OCI-M2 (cell line): ENCODE data around the gene C2orf81.
"Not testable (repeated sequence)": the region's sequence is repeated elsewhere in the genome, so short reads cannot be mapped to it uniquely, and the experiment has no call there.

Experiments used
- DNase-seq: peaks from one replicate; lab custom pipeline; 2025; ENCODE audit not compliant: unreplicated experiment; lab: John Stamatoyannopoulos, UW

The C2orf81 gene

DNA sequence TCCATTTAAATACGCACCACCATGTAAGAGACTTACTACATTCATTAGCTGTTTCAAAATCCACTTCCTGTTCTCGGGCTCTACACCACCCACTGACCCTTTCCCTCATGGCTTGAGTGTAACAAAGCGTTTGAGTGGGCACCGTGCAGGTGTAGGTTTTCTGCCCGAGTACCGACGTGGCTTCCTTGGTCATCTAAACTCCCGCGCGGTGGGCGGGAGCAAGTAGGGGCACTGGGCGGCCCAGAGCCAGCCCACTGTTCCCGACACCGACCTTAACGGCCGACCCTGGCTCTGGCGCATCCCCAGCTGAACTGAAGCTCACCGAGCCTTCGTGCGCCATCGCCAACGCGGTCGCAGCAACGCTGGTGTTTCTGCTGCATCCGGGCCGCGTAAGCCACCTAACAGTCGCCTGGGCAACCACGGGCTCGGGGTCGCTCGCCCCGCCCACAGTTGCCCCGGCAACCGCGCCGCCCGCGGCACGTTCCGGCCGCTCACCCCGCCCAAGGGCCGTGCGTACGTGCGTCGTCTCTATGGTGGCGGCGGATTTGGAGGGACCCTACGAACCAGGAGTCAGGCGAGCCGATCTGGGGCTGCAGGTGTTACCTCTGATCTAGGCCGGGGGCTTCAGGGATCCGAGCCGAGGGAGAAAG lies at the start of gene C2orf81, which contains the start of gene WDR54:
TSS of gene C2orf81 (minus strand) at position 399 of the 650 bp plus-strand sequence. CDS start at position 340, 59 bp downstream.
TSS of gene WDR54 (plus strand) at position 510 of the 650 bp plus-strand sequence. CDS start 424 bp downstream, outside the sequence.
- DNase-seq, result no peak

DNA sequence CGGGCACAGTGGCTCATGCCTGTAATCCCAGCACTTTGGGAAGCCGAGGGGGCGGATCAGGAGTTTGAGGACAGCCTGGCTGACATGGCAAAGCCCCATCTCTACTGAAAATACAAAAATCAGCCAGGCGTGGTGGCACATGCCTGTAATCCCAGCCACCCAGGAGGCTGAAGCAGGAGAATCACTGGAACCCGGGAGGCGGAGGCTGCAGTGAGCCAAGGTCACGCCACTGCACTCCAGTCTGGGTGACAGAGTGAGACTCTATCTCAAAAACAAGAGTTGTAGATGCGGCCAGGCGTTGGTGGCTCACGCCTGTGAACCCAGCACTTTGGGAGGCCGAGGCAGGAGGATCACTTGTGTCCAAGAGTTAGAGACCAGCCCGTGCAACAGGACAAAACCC lies 49.3 kb upstream of the C2orf81 start:
- DNase-seq, result not testable (repeated sequence)

DNA sequence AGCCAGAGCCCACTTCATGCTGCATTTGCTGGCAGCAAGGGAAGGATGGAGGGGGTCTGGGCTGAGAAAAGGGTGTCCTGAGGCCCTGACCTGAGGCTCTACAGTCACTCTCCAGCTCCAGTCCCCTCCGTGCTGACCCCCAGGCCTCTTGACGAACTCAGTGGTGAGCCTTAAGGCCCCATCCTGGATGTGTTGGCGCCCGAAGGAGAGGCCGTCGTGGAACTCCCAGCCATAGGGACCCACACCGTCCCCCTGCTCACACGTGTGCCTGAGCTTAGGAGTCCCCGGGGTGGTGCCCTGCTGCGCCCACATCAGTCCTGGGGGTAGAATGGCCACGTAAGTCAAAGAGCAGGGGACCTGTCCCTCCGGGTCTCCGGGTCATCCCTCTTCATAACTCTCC lies 43.0 kb upstream of the C2orf81 start:
- no peak for DNase-seq

DNA sequence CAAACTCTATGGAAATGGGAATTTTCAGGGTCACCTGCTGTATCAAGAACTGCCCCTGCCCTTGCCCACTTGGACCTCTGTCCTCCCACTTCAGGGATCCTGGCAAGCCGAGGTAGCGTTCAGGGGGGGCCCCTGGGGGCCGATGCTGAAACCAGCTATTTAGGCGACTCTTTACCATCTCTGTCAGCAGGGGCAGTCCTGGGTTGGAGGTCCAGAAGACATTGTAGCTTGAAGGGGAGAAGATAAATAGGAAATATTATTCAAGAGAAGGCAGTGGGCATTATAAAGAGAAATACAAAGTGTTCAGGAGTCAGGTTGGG lies 41.3 kb upstream of the C2orf81 start:
- DNase-seq, result no peak

DNA sequence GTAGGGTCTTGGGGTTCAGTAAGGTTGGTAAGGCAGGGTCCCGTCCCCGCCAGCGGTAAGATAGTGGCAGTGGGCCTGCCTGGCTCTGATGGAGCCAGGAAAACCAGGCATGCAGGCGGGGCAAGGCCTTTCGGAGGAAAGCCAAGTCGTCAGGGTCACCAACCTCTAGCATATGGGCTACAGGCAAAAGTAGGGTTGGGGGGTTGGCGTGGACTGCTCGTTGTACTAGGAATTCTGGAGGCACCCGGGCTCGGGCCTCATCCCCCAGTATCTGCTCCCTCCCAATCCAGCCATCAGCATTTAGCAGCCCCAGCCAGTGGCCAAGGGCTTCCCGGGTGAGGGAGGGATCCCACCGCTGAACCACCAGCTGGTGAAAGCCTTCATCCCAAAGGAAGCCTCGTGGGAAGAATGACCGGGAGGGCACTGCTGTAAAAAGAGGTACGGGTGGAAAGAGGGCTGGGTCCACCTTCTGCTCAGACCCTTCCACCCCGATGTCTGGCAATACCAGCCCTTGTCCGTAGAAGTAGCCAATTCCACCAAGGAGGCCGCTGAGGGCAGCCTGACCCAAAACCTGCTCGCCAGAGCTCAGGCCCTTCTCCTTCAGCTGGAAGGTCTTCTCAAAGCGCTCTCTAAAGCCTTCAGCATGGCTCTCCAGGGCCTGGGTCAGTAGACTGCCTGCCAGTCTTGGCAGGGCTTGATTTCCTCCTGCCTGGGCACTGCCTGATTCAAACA lies 40.8 kb upstream of the C2orf81 start:
- DNase-seq, result no peak

DNA sequence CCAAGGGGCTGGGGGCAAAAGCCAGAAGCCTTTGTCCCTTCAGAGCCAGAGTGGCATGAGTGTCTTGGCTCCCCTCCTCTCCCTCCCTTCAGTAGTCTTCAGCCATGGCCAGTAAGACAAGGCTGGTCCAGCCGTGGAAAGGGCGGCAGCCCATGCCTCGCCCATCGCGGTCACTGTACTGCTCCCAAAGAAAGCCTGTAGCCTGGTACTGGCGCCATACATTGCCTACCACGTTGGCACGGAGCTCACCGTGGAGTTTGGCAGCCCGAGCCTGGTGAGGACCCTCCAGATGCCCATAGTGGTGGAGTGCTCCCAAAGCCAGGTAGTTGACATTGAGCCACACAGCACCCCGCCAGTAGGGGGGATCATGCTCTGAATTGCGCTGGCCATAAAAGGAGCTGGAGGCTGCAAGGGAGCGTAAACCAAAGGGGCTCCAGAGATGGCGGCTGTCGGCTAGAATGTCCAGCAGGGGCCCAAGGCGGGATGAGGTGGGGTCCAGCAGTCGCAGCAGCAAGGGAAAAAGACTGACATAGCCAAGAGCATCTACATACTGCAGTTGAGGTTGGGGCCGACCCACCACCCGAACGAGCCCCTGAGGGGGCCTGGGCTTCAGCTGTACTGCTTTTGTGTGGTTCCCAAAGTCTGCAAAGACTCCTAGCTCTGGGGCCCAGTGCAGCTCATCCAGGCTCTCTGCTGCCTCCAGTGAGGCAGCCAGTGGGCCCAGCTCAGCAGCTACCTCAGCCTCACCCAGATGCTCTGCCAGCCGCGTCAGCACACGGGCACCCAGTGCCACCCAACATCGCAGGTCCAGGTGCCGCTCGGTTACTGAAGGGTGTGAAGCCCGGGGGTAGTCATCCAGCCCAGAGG lies 40.0 kb upstream of the C2orf81 start:
- DNase-seq, result no peak

DNA sequence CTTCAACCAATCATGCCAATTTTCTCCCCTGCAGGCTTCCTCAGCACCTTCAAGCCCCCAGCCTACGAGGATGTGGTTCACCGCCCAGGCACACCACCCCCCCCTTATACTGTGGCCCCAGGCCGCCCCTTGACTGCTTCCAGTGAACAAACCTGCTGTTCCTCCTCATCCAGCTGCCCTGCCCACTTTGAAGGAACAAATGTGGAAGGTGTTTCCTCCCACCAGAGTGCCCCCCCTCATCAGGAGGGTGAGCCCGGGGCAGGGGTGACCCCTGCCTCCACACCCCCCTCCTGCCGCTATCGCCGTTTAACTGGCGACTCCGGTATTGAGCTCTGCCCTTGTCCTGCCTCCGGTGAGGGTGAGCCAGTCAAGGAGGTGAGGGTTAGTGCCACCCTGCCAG lies 38.8 kb upstream of the C2orf81 start:
- not testable (repeated sequence) for DNase-seq

DNA sequence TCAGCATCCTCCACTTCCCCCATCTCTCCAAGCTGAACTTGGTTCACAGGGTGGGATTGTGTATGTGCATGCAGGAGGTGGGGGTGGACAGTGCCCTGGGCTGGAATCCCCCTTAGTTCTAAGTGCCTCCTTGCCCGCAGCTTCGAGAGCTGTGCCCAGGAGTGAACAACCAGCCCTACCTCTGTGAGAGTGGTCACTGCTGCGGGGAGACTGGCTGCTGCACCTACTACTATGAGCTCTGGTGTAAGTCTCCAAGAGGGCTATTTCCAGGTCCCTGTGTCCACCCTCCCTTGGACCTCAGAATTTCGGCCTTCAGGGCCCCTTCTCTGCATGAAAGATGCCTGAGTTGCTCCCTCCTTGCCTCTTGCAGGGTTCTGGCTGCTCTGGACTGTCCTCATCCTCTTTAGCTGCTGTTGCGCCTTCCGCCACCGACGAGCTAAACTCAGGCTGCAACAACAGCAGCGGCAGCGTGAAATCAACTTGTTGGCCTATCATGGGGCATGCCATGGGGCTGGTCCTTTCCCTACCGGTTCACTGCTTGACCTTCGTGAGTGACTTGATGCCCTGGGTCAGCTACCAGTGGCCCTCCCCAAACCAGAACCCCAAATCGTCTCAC lies 38.2 kb upstream of the C2orf81 start:
- not testable (repeated sequence) for DNase-seq

DNA sequence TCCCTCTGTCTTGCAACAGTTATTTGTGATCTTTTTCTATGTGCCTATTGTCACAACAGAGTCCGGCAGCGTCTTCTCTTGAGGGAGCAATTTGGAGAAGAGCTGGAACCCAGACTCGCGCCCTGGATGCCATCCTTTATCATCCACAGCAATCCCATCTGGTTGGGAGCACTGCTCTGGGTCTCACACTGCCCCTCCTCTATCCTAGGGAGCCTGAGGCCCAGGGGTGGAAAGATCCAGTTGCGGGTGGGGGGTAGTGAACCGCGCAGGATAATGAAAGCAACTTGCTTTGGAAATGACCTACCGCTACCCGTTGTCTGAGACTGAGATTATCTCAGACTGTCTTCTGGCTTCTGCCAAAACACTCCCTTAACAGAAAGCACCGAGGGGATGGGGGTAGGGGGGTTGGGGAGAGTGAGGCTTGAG lies 37.5 kb upstream of the C2orf81 start:
- no peak for DNase-seq

DNA sequence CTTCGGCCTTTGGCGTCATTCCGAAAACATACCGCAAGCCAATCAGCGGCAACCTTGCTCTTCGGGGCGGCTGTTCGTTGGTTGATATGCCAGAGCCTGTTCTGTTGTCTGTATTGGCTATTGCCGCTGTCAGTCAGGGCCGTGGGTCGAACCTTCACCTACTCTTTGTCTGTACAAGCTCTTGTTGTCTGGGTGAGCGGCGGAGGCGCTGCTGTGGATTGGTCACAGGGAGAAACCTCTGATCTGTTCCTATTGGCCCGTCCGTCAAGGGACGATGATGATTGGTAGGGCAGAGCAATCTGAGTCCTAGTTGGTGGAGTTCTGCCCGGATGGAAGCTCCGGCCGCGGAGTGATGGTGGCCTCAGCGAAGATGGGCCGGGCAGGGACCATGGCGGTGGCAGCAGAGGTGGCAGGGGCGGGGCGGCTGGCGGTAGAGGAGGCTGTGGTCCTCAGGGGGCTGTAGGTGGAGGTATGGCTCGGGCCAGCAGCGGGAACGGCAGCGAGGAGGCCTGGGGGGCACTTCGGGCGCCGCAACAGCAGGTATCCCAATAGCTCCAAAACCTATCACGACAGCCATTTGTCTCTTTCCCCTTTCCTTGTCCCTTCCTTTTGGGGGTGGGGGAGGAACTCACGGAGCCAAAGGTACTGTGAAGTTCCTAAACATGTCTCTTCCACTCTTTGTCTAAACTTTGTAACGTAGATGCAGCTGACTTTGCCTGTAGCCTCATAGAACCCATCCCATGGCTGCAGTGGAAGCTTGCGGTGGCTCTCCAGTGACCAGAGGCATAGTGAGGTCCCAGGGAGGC lies 36.9 kb upstream of the C2orf81 start, which contains the start of gene WBP1:
TSS of gene WBP1 (plus strand) at position 307 of the 806 bp plus-strand sequence. CDS start at position 472, 165 bp downstream.
- peak; percentile 83 for DNase-seq

DNA sequence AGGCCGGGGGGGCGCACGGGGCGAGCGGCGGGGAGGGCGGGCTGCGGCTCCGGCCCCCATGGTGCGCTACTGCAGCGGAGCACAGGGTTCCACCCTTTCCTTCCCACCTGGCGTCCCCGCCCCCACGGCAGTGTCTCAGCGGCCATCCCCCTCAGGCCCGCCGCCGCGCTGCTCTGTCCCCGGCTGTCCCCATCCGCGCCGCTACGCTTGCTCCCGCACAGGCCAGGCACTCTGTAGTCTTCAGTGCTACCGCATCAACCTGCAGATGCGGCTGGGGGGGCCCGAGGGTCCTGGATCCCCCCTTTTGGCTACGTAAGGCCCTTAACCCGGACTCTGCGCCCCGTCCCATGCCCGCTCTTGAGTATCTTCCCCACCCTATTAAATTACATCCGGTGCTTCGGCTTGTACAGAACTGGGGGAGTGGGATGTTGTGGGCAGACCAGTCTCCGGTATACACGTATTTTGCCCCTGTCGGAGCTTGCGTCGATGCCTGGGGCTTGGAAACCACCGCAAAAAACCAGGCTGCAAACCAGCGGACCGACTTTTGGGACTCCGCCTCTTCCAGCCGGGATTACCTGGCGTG lies 36.2 kb upstream of the C2orf81 start:
- DNase-seq, result no peak

DNA sequence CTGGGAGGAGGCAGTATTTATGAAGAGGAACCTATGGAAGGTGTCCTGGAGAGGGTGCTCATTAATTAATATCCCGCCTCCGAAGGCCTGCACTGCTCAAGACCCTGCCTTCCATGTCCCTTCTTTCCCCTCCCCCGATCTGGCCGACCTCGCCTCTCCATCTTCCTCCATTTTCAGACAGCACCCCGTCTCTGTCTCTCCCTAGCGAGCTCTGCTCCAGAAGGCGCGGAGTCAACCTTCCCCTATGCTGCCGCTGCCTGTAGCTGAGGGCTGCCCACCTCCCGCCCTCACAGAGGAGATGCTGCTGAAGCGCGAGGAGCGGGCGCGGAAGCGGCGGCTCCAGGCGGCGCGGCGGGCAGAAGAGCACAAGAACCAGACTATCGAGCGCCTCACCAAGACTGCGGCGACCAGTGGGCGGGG lies 35.7 kb upstream of the C2orf81 start:
- no peak for DNase-seq

DNA sequence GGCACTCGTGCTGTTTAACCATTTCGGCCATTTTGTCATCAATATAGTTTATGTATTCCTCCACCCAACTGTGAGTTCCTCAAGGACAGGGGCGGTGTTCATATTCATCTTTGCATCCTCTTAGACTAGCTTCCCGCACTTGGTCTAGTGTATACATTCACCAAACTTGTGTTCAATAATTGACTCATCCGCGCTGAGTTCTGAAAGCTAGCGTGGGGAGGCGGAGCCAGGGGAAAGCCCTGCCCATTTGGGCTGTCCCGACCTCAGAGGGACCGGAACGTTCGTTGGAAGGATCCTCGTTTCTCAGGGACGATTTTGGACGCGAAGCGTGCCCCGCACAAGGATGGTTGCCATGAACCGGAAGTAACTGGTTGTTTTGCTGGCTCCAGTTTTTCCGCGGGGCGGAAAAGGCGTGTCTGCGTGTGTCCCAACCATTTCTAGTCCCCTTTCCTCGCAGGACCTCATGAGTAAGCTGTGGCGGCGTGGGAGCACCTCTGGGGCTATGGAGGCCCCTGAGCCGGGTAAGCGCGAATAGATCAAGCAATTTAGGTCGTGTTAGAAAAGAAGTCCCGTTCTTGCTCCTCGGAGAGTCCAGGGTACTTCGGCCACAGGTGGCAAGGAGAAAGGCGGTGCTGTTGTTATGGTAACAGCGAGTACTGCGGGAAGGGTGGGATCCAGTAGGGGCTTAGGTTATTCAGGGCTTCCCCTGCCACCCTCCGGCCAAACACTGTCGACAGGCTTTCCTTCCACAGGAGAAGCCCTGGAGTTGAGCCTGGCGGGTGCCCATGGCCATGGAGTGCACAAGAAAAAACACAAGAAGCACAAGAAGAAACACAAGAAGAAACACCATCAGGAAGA lies 33.5 kb upstream of the C2orf81 start, which contains the start of gene INO80B:
TSS of gene INO80B (plus strand) at position 434 of the 858 bp plus-strand sequence. CDS start at position 464, 30 bp downstream.
- DNase-seq, result peak; percentile 86

DNA sequence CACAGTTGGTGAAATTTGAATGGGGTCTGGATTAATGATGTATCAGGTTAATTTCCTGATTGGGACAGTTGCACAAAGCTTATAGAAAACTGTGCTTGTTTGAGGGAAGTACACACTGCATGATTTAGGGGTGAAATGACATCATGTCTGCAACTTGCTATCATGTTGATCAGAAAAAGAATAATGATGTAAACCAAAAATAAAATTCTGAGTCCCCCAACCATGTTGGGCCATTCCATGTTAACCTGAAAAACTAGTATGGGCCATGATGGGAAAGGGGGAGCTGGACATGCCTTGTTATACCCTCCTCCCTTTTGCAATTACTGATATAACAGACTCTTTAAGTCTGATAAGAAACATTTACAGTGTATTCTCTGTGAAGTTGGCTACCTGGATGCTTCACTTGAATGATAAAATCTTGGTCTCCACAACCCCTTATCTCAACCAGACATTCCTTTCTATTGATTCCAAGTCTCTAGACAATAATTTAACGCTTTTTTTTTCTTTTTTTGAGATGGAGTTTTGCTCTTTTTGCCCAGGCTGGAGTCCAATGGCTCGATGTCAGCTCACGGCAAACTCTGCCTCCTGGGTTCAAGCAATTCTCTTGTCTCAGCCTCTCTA lies 29.3 kb upstream of the C2orf81 start:
- DNase-seq, result no peak

DNA sequence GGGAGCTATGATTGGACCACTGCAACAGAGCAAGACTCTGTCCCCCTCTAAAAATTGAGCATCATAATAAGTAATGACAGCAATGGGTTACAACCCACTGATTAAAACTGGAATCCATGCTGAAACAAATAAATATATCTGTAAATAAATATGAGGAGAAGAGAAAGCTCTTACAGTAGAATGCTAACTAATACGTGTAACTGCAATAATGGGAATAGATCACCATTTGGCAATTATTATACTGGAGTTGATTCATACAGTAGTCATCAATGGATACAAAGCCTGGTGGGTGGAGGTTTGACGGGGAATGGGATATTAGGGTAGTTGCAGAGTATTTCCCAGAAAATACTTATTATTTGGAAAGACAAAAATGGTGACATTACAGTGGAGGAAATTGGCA lies 27.4 kb upstream of the C2orf81 start:
- DNase-seq, result no peak

DNA sequence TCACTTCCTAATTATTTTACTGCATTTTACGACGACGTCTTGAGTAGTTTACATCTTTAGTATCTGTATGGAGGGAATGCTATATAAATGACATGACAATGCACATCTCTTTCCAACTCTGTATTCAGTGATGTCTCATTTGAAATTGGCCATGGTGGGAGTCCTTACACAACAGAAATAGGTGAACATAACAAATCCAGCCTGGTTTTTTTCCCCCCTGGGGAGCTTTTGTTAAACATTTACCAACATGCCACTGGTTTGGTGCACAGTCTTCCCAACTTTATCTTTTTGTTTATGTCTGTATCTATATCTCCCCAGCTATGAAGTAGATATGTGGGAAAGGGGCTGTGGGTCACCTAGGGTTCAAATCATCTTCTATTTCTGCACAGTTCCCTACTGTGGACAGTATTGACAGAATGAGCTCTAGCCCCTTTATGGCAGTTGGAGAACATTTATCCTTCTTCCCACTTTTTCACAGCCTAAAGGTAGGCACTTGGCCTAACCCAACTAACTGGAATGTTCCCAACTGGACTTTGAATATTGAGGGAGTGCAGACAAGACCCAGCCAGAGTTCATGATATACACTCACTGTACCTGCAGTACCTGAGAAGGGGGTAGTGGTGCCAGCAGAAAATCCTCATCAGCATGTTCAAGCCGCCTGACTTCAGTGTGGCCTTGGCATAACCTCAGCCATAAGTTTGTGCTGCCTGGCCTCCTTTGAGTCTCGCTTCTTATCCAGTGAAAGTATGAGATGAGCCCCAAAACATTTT lies 26.0 kb upstream of the C2orf81 start:
- DNase-seq, result no peak

DNA sequence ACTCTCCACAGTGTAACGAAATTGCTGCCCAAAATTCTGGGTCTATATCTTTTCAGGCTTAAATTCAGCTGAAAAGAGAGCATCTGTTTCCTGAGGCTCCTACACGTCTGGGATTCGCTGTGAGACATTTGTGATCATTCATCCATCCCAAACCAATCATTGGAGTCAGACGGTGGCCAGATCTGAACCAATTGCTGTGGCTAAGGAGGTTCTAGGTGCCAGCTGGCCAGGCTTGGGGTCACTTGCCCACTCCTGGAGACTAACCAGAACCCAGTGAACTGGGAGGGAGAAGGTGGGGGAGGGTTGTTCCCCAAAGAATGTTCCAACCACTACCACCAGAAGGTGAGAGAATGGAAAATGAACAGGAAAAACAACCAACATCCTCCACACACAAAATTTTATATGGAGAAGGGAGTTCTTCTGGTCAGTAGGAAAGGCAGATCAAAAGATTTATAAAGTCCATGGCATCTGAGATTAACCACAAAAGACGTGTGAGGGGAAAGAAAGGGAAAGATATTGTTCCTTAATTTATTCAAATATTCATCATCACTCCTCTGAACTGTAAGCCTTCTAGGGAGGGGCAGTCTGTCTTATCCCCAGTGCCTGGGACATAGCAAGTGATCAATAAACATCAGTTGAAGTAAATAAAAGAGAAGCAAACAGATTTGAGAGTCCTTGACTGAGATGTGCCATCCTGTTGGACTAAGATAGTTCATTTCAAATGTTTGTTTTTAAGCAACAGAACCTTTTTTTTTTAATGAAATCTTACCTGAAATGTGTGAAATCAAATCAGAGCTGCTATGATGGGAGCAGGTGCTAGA lies 23.3 kb upstream of the C2orf81 start:
- DNase-seq, result no peak
